ENCODE results near the gene OR5A1. TPM values are rescaled to one million over a fixed set of nuclear protein-coding genes. Genes with fewer than 3 reads are reported as not detected.

Gene OR5A1
- not detected for total RNA-seq
- not detected for polyA plus RNA-seq (2013, experiment 1 of 2)
- 0.04 TPM for polyA plus RNA-seq (2013, experiment 2 of 2)
- long read RNA-seq, experiment 1 = 0 reads
- long read RNA-seq, experiment 2 = 0 reads
- long read RNA-seq, experiment 3 = 0 reads
- long read RNA-seq, experiment 4 = 0 reads

DNA sequence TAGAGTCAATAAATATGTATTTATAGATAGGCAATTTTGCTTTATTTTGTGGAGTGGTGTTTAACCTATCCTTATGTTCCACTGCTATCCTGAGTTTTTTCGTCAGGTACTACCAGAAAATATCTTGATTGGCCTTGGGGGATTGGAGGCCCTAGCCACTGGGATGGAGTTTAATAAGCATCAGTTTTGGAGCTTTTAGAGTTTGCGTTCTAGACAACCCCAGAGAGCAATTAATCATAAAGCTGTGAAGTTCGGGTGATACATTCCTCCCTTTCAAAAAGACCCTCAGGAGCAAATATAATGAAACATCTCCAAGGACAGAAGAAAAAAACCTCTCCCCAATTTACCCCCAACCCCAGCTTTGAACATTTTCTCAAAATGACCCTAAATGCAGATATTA is at the start of gene OR5A1:
Gene OR5A1, plus strand, starts transcription at position 301 of the 400 bp plus-strand sequence. CDS start 6,700 bp downstream, outside the sequence.
- 74 to 76% methylated on average over 2 to 3 of the region's 3 CpGs for WGBS, 2 experiments (ENCODE audit: insufficient coverage in 1 of 2, insufficient read length in 1 of 2)
- no peaks in the 10 kb centered on the region for H3K4me1 ChIP-seq (ENCODE audit: control insufficient read depth, insufficient read depth, low read length)
- no peak within 1 kb of the TSS for H3K27ac ChIP-seq (ENCODE audit: low read depth, low read length)
- no peak within 1 kb of the TSS for H3K27ac Mint-ChIP-seq
- H3K9ac ChIP-seq (ENCODE audit: extremely low read depth, low read length, poor library complexity, severe bottlenecking) = no peak within 1 kb of the TSS
- DNase-seq = no peak
- no peaks in the 10 kb centered on the region for H3K27me3 ChIP-seq (ENCODE audit: control insufficient read depth, insufficient read depth, low read length, poor library complexity, severe bottlenecking)
- no peaks in the 10 kb centered on the region for H3K36me3 ChIP-seq (ENCODE audit: control insufficient read depth, insufficient read depth, low read length)
- H3K9me3 ChIP-seq (ENCODE audit: control insufficient read depth, low read length) = no peaks in the 10 kb centered on the region
- peaks cover 5% of the 10 kb centered on the region for H3K4me1 Mint-ChIP-seq
- TF ChIP-seq, protein P1, sequence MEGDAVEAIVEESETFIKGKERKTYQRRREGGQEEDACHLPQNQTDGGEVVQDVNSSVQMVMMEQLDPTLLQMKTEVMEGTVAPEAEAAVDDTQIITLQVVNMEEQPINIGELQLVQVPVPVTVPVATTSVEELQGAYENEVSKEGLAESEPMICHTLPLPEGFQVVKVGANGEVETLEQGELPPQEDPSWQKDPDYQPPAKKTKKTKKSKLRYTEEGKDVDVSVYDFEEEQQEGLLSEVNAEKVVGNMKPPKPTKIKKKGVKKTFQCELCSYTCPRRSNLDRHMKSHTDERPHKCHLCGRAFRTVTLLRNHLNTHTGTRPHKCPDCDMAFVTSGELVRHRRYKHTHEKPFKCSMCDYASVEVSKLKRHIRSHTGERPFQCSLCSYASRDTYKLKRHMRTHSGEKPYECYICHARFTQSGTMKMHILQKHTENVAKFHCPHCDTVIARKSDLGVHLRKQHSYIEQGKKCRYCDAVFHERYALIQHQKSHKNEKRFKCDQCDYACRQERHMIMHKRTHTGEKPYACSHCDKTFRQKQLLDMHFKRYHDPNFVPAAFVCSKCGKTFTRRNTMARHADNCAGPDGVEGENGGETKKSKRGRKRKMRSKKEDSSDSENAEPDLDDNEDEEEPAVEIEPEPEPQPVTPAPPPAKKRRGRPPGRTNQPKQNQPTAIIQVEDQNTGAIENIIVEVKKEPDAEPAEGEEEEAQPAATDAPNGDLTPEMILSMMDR (conservative IDR thresholded peaks at IDR 0.05) = no peak
- no peaks in the 10 kb centered on the region for H3K36me3 Mint-ChIP-seq (ENCODE audit: low read depth)
- H3K4me3 Mint-ChIP-seq = no peak within 1 kb of the TSS
- peaks cover 3% of the 10 kb centered on the region for H3K27me3 Mint-ChIP-seq (ENCODE audit: insufficient read depth)
- H3K4me3 ChIP-seq (ENCODE audit: low read length) = no peak within 1 kb of the TSS
- H3K9me3 Mint-ChIP-seq = no peaks in the 10 kb centered on the region

DNA sequence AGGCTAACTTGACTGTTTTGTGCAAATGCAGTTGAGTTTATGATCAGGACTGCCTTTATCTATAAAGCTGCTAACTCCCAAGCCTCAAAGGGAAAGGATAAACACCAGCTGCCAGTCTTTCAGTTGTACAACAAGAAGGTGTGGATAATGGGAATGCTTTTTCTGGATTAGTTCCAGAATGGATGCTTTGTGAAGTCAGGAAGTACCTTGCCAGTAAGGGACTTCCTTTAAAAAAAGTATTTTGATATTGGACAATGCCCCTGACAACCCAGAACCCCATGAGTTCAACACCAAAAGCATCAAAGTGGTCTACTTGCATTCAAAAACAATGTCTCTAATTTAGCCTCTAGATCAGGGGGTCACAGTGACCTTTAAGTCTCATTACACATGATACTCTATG is 42.1 kb upstream of the OR5A1 start:
- Histone ChIP-seq H3K4me1 (ENCODE audit: control insufficient read depth, insufficient read depth, low read length) (no peaks in the 10 kb centered on the region), H3K27ac (ENCODE audit: low read depth, low read length) (no peak overlapping the region), H3K27me3 (ENCODE audit: control insufficient read depth, insufficient read depth, low read length, poor library complexity, severe bottlenecking) (no peaks in the 10 kb centered on the region), H3K36me3 (ENCODE audit: control insufficient read depth, insufficient read depth, low read length) (no peaks in the 10 kb centered on the region), H3K4me3 (ENCODE audit: low read length) (no peak overlapping the region), H3K9ac (ENCODE audit: extremely low read depth, low read length, poor library complexity, severe bottlenecking) (no peak overlapping the region), H3K9me3 (ENCODE audit: control insufficient read depth, low read length) (peaks cover 5% of the 10 kb centered on the region)
- Mint-ChIP-seq H3K27me3 (ENCODE audit: insufficient read depth) (no peaks in the 10 kb centered on the region), H3K36me3 (ENCODE audit: low read depth) (no peaks in the 10 kb centered on the region), H3K4me1 (no peaks in the 10 kb centered on the region), H3K9me3 (peaks cover 58% of the 10 kb centered on the region), H3K4me3 (no peak overlapping the region), H3K27ac (no peak overlapping the region)
- DNase-seq = no peak
- TF ChIP-seq, protein P1 (conservative IDR thresholded peaks at IDR 0.05) = no peak

DNA sequence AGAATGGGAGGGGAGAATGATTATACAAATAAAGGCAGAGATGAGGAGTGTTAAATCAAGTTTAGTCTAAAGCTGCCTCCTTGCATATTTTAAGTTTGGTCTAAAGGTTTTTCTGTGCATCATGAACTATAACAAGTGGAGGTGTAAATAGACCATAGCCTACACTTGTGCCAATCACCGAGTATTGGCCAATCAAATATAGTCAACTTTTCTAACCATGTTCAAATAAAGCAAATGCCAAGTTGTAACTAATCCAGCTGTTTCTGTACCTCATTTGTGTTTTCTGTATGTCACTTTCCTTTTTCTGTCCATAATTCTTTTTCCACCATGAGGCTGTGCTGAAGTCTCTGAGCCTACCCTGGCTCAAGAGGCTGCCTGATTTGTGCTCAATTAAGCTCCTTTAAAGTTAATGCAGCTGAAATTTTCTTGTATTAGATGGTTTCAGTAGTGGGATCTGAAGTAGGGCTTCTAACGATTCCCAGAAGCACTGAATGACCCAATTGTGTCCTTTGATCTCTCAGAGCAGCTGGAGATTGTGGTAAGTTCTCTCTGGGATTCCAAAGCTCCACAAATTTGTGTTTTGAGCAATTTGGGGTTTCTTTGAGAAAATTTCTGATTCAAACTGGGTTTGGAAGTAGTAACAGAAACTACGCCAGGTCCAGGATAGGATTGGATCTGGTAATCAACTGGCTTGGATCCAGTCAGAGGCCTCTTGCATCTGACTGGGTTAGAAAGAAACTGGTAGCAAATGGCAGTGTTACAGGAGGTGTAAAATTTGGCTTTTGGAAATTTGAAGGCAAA is 35.6 kb upstream of the OR5A1 start:
- H3K9me3 Mint-ChIP-seq = peaks cover 81% of the 10 kb centered on the region

More for the DNA sequence above, 35.6 kb upstream of the OR5A1 start:
- Histone ChIP-seq H3K27ac (ENCODE audit: low read depth, low read length) (no peak overlapping the region), H3K9me3 (ENCODE audit: control insufficient read depth, low read length) (peaks cover 31% of the 10 kb centered on the region), H3K4me3 (ENCODE audit: low read length) (no peak overlapping the region), H3K36me3 (ENCODE audit: control insufficient read depth, insufficient read depth, low read length) (no peaks in the 10 kb centered on the region), H3K9ac (ENCODE audit: extremely low read depth, low read length, poor library complexity, severe bottlenecking) (no peak overlapping the region), H3K4me1 (ENCODE audit: control insufficient read depth, insufficient read depth, low read length) (no peaks in the 10 kb centered on the region), H3K27me3 (ENCODE audit: control insufficient read depth, insufficient read depth, low read length, poor library complexity, severe bottlenecking) (no peaks in the 10 kb centered on the region)
- WGBS, 2 experiments (ENCODE audit: insufficient coverage in 1 of 2, insufficient read length in 1 of 2) = 79 to 89% methylated on average over 3 of the region's 3 CpGs
- H3K4me1 Mint-ChIP-seq = no peaks in the 10 kb centered on the region
- H3K36me3 Mint-ChIP-seq (ENCODE audit: low read depth) = no peaks in the 10 kb centered on the region
- DNase-seq = no peak
- TF ChIP-seq, protein P1 (conservative IDR thresholded peaks at IDR 0.05) = no peak
- no peaks in the 10 kb centered on the region for H3K27me3 Mint-ChIP-seq (ENCODE audit: insufficient read depth)
- H3K27ac Mint-ChIP-seq = no peak overlapping the region
- H3K4me3 Mint-ChIP-seq = no peak overlapping the region
